ENCODE data around the gene KIR3DL2. TPM values are rescaled to one million over a fixed set of nuclear protein-coding genes. Genes with fewer than 3 reads are reported as not detected.
"Not testable (repeated sequence)": the region's sequence is repeated elsewhere in the genome, so short reads cannot be mapped to it uniquely, and the experiment has no call there.

Gene KIR3DL2
- total RNA-seq, 1 donor from 2014 or later = not detected

- no peak overlapping the region for H3K27ac Mint-ChIP-seq (ENCODE audit: unreplicated experiment)
- no peaks in the 10 kb centered on the region for H3K36me3 Mint-ChIP-seq (ENCODE audit: low read depth, unreplicated experiment)
- no peak for FAIRE-seq
- peaks cover 3% of the 10 kb centered on the region for H3K9me3 ChIP-seq (ENCODE audit: insufficient read depth, low read depth, low read length)
- no peaks in the 10 kb centered on the region for H3K27me3 Mint-ChIP-seq (ENCODE audit: low read depth, unreplicated experiment)
- H3K79me2 ChIP-seq (ENCODE audit: insufficient read depth, low read length) = no peaks in the 10 kb centered on the region
- H4K20me1 ChIP-seq (ENCODE audit: insufficient read depth, low read length) = no peaks in the 10 kb centered on the region
- H3K4me1 ChIP-seq (ENCODE audit: insufficient read depth, low read length) = no peaks in the 10 kb centered on the region
- no peak overlapping the region for H3K4me2 ChIP-seq (ENCODE audit: low read length)
- no peak overlapping the region for H3K4me3 Mint-ChIP-seq (ENCODE audit: unreplicated experiment)
- TF ChIP-seq EZH2 (IDR thresholded peaks at IDR 0.05; ENCODE audit: insufficient read depth, low read length) = no peak
- TF ChIP-seq CTCF (IDR thresholded peaks at IDR 0.05; ENCODE audit: insufficient read depth, low read depth, low read length) = no peak
- H3K36me3 ChIP-seq (ENCODE audit: insufficient read depth, low read length) = no peaks in the 10 kb centered on the region
- no peak overlapping the region for H3K9ac ChIP-seq (ENCODE audit: low read length)
- H3K9me3 Mint-ChIP-seq (ENCODE audit: unreplicated experiment) = peaks cover 6% of the 10 kb centered on the region
- H2AFZ ChIP-seq (ENCODE audit: low read depth, low read length) = no peak overlapping the region
- no peak overlapping the region for H3K27ac ChIP-seq (ENCODE audit: low read depth, low read length)
- no peaks in the 10 kb centered on the region for H3K27me3 ChIP-seq (ENCODE audit: insufficient read depth, low read length)
- no peak for DNase-seq (ENCODE audit: low read depth)
- H3K4me3 ChIP-seq (ENCODE audit: insufficient read depth, low read depth, low read length) = no peak overlapping the region
- no peaks in the 10 kb centered on the region for H3K4me1 Mint-ChIP-seq (ENCODE audit: low read depth, unreplicated experiment)
Measured at GRCh38 chr19:54905421-54905802, 55.2 kb downstream of the KIR3DL2 start.

- no peak within 1 kb of the TSS for H3K4me3 Mint-ChIP-seq (ENCODE audit: unreplicated experiment)
- Histone ChIP-seq H3K36me3 (ENCODE audit: insufficient read depth, low read length) (no peaks in the 10 kb centered on the region), H3K9ac (ENCODE audit: low read length) (no peak within 1 kb of the TSS), H3K27me3 (ENCODE audit: insufficient read depth, low read length) (no peaks in the 10 kb centered on the region), H3K9me3 (ENCODE audit: insufficient read depth, low read depth, low read length) (peaks cover 7% of the 10 kb centered on the region), H3K4me3 (ENCODE audit: insufficient read depth, low read depth, low read length) (no peak within 1 kb of the TSS), H2AFZ (ENCODE audit: low read depth, low read length) (no peak within 1 kb of the TSS), H3K4me2 (ENCODE audit: low read length) (no peak within 1 kb of the TSS), H4K20me1 (ENCODE audit: insufficient read depth, low read length) (no peaks in the 10 kb centered on the region), H3K4me1 (ENCODE audit: insufficient read depth, low read length) (no peaks in the 10 kb centered on the region), H3K79me2 (ENCODE audit: insufficient read depth, low read length) (no peaks in the 10 kb centered on the region), H3K27ac (ENCODE audit: low read depth, low read length) (no peak within 1 kb of the TSS)
- peaks cover 2% of the 10 kb centered on the region for H3K27me3 Mint-ChIP-seq (ENCODE audit: low read depth, unreplicated experiment)
- H3K36me3 Mint-ChIP-seq (ENCODE audit: low read depth, unreplicated experiment) = no peaks in the 10 kb centered on the region
- DNase-seq (ENCODE audit: low read depth) (no peak), FAIRE-seq (no peak)
- peaks cover 6% of the 10 kb centered on the region for H3K9me3 Mint-ChIP-seq (ENCODE audit: unreplicated experiment)
- no peaks in the 10 kb centered on the region for H3K4me1 Mint-ChIP-seq (ENCODE audit: low read depth, unreplicated experiment)
- TF ChIP-seq EZH2 (IDR thresholded peaks at IDR 0.05; ENCODE audit: insufficient read depth, low read length) (no peak), CTCF (IDR thresholded peaks at IDR 0.05; ENCODE audit: insufficient read depth, low read depth, low read length) (no peak)
- no peak within 1 kb of the TSS for H3K27ac Mint-ChIP-seq (ENCODE audit: unreplicated experiment)
Measured at GRCh38 chr19:54905803-54906511, 55.7 kb downstream of the KIR3DL2 start, which contains the start of gene NCR1. TSS of gene NCR1 (plus strand) at chr19:54906148. CDS start at chr19:54906188, 40 bp downstream.

GRCh38 chr19:54906819-54907218 lies 56.6 kb downstream of the KIR3DL2 start:
- H4K20me1 ChIP-seq (ENCODE audit: insufficient read depth, low read length) = no peaks in the 10 kb centered on the region
- H3K27me3 ChIP-seq (ENCODE audit: insufficient read depth, low read length) = no peaks in the 10 kb centered on the region
- H3K27ac ChIP-seq (ENCODE audit: low read depth, low read length) = no peak overlapping the region
- no peak for TF ChIP-seq EZH2 (IDR thresholded peaks at IDR 0.05; ENCODE audit: insufficient read depth, low read length)
- no peak for TF ChIP-seq CTCF (IDR thresholded peaks at IDR 0.05; ENCODE audit: insufficient read depth, low read depth, low read length)
- DNase-seq (ENCODE audit: low read depth) (no peak), FAIRE-seq (no peak)
- no peak overlapping the region for H3K4me2 ChIP-seq (ENCODE audit: low read length)
- H2AFZ ChIP-seq (ENCODE audit: low read depth, low read length) = no peak overlapping the region
- no peaks in the 10 kb centered on the region for H3K36me3 Mint-ChIP-seq (ENCODE audit: low read depth, unreplicated experiment)
- H3K36me3 ChIP-seq (ENCODE audit: insufficient read depth, low read length) = no peaks in the 10 kb centered on the region
- H3K9ac ChIP-seq (ENCODE audit: low read length) = no peak overlapping the region
- H3K79me2 ChIP-seq (ENCODE audit: insufficient read depth, low read length) = no peaks in the 10 kb centered on the region
- no peak overlapping the region for H3K4me3 Mint-ChIP-seq (ENCODE audit: unreplicated experiment)
- no peak overlapping the region for H3K4me3 ChIP-seq (ENCODE audit: insufficient read depth, low read depth, low read length)
- H3K9me3 ChIP-seq (ENCODE audit: insufficient read depth, low read depth, low read length) = peaks cover 7% of the 10 kb centered on the region
- no peaks in the 10 kb centered on the region for H3K4me1 ChIP-seq (ENCODE audit: insufficient read depth, low read length)
- H3K27me3 Mint-ChIP-seq (ENCODE audit: low read depth, unreplicated experiment) = peaks cover 2% of the 10 kb centered on the region
- H3K27ac Mint-ChIP-seq (ENCODE audit: unreplicated experiment) = no peak overlapping the region
- H3K9me3 Mint-ChIP-seq (ENCODE audit: unreplicated experiment) = peaks cover 4% of the 10 kb centered on the region
- no peaks in the 10 kb centered on the region for H3K4me1 Mint-ChIP-seq (ENCODE audit: low read depth, unreplicated experiment)

- not testable (repeated sequence) for H3K4me3 ChIP-seq (ENCODE audit: insufficient read depth, low read depth, low read length); H3K27ac ChIP-seq (ENCODE audit: low read depth, low read length); FAIRE-seq; H3K9me3 Mint-ChIP-seq (ENCODE audit: unreplicated experiment); H3K4me1 Mint-ChIP-seq (ENCODE audit: low read depth, unreplicated experiment); H3K4me2 ChIP-seq (ENCODE audit: low read length); H3K27ac Mint-ChIP-seq (ENCODE audit: unreplicated experiment); H3K4me3 Mint-ChIP-seq (ENCODE audit: unreplicated experiment); H3K4me1 ChIP-seq (ENCODE audit: insufficient read depth, low read length); H2AFZ ChIP-seq (ENCODE audit: low read depth, low read length); H3K27me3 ChIP-seq (ENCODE audit: insufficient read depth, low read length); H3K27me3 Mint-ChIP-seq (ENCODE audit: low read depth, unreplicated experiment); H3K36me3 Mint-ChIP-seq (ENCODE audit: low read depth, unreplicated experiment); H3K9ac ChIP-seq (ENCODE audit: low read length); H3K79me2 ChIP-seq (ENCODE audit: insufficient read depth, low read length); H3K36me3 ChIP-seq (ENCODE audit: insufficient read depth, low read length); H4K20me1 ChIP-seq (ENCODE audit: insufficient read depth, low read length); DNase-seq (ENCODE audit: low read depth)
- H3K9me3 ChIP-seq (ENCODE audit: insufficient read depth, low read depth, low read length) = peaks cover 10% of the 10 kb centered on the region
Measured at GRCh38 chr19:54907899-54908298, 57.7 kb downstream of the KIR3DL2 start.
